IPS-18a (cell line): ENCODE data around the gene BFSP1.

Experiments used
- H3K27ac ChIP-seq: one replicate; pipeline ENCODE4 v1.5.1; 2013; ENCODE audit warnings: low read length
- H3K27me3 ChIP-seq: one replicate; pipeline ENCODE4 v1.6.1; 2013; ENCODE audit warnings: mild to moderate bottlenecking, low read length; ENCODE audit not compliant: control insufficient read depth, insufficient read depth
- H3K36me3 ChIP-seq: one replicate; pipeline ENCODE4 v1.6.1; 2013; ENCODE audit warnings: low read depth, low read length; ENCODE audit not compliant: control insufficient read depth
- H3K4me1 ChIP-seq: one replicate; pipeline ENCODE4 v1.6.1; 2013; ENCODE audit warnings: low read depth, low read length; ENCODE audit not compliant: control insufficient read depth
- H3K4me3 ChIP-seq: one replicate; pipeline ENCODE4 v1.5.1; 2013; ENCODE audit warnings: low read length
- H3K9ac ChIP-seq: one replicate; pipeline ENCODE4 v1.6.1; 2013; ENCODE audit warnings: mild to moderate bottlenecking, low read length, moderate library complexity
- H3K9me3 ChIP-seq: one replicate; pipeline ENCODE4 v1.6.1; 2013; ENCODE audit warnings: low read depth, low read length; ENCODE audit not compliant: control insufficient read depth

BFSP1 gene

GRCh38 chr20:17490501-17490900 is 40.7 kb downstream of the BFSP1 start:
- Histone ChIP-seq H3K27me3 (no peaks in the 10 kb centered on the region), H3K4me3 (no peak overlapping the region), H3K27ac (no peak overlapping the region), H3K36me3 (no peaks in the 10 kb centered on the region), H3K9me3 (no peaks in the 10 kb centered on the region), H3K9ac (no peak overlapping the region), H3K4me1 (no peaks in the 10 kb centered on the region)

- H3K4me1 ChIP-seq, result no peaks in the 10 kb centered on the region
- no peak overlapping the region for H3K27ac ChIP-seq
These were observed 42.1 kb downstream of the BFSP1 start for GRCh38 chr20:17488916-17489600.

DNA sequence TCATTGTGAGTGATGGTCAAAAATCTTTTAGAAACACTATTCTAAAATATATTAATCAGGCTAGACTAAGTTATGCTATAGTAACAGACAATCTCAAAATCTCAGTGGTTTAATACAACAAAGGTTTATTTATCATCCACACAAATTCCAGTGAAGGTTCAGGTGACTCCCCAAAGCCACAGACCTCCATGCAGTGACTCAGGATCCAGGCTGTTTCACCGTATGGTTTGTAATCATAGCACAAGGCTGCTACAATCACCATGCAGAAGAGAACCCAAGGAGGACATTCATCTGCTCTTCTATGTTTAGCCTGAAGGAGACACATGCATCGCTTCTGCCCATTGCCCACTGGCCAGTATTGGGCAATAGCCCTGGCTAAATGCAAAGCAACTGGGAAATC is 46.2 kb downstream of the BFSP1 start:
- Histone ChIP-seq H3K36me3 (no peaks in the 10 kb centered on the region), H3K9me3 (no peaks in the 10 kb centered on the region), H3K4me3 (no peak overlapping the region), H3K27me3 (no peaks in the 10 kb centered on the region), H3K9ac (no peak overlapping the region), H3K4me1 (no peaks in the 10 kb centered on the region), H3K27ac (no peak overlapping the region)

More at GRCh38 chr20:17488916-17489600, 42.1 kb downstream of the BFSP1 start:
- Histone ChIP-seq H3K27me3 (no peaks in the 10 kb centered on the region), H3K4me3 (no peak overlapping the region), H3K36me3 (no peaks in the 10 kb centered on the region), H3K9ac (no peak overlapping the region), H3K9me3 (no peaks in the 10 kb centered on the region)

DNA sequence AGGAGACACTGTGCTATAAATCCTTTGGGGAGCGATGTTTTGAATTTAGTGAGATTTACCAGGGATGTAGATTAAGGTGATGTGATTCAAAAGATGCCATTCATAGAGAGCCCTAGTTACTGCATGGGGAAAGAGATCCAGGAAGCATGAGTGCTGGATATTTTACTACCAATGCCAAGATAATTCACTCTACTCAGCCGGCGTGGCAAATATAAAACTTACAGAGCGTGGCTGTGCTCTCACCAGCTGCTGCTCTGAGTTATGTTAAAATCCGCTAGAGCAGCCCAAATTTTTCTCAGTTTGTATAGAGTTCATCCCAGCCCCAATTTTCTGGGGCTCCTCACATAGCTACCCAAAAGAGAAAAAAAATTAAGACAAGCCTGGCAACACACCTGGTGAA is 48.6 kb downstream of the BFSP1 start:
- no peaks in the 10 kb centered on the region for H3K9me3 ChIP-seq

DNA sequence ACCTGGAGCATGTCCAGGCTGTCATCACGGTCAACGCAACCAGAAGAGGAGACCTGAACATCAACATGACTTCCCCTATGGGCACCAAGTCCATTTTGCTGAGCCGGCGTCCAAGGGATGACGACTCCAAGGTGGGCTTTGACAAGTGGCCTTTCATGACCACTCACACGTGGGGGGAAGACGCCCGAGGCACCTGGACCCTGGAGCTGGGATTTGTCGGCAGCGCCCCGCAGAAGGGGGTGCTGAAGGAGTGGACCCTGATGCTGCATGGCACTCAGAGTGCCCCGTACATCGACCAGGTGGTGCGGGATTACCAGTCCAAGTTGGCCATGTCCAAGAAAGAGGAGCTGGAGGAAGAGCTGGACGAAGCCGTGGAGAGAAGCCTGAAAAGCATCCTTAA is 49.5 kb downstream of the BFSP1 start:
- H3K36me3 ChIP-seq, result no peaks in the 10 kb centered on the region
- H3K27me3 ChIP-seq, result no peaks in the 10 kb centered on the region
- H3K9ac ChIP-seq, result no peak overlapping the region
- H3K9me3 ChIP-seq, result no peaks in the 10 kb centered on the region
- no peak overlapping the region for H3K27ac ChIP-seq
- no peaks in the 10 kb centered on the region for H3K4me1 ChIP-seq
- H3K4me3 ChIP-seq, result no peak overlapping the region

More for the DNA sequence above, 48.6 kb downstream of the BFSP1 start:
- Histone ChIP-seq H3K27me3 (no peaks in the 10 kb centered on the region), H3K36me3 (no peaks in the 10 kb centered on the region), H3K4me1 (no peaks in the 10 kb centered on the region), H3K9ac (no peak overlapping the region), H3K27ac (no peak overlapping the region), H3K4me3 (no peak overlapping the region)

GRCh38 chr20:17480696-17481095 is 50.5 kb downstream of the BFSP1 start:
- Histone ChIP-seq H3K36me3 (no peaks in the 10 kb centered on the region), H3K27ac (no peak overlapping the region), H3K9ac (no peak overlapping the region), H3K27me3 (no peaks in the 10 kb centered on the region), H3K9me3 (no peaks in the 10 kb centered on the region), H3K4me1 (no peaks in the 10 kb centered on the region), H3K4me3 (no peak overlapping the region)

DNA sequence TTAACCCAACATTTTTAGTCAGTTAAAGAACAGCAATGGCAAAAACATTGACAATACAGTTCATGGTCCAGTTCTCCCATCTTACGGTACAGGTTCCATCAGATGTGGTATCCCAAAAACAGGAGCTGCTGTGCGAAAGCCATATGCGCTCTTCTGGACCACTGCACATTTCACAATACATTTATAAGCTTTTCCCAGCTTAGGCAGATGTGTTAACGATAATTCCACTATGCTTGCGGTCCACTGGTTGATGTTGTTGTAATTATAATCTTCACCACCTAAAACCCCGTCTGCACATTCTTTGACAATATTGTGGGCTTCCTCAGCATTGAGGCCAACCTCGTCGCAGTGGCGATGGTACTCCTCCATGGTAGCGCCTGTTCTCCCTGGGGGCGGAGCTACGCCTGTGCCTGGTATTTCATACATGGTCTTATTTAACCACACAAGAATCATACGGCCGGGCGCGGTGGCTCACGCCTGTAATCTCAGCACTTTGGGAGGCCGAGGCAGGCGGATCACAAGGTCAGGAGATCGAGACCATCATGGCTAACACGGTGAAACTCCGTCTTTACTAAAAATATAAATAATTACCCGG is 52.0 kb downstream of the BFSP1 start:
- Histone ChIP-seq H3K36me3 (no peaks in the 10 kb centered on the region), H3K9me3 (no peaks in the 10 kb centered on the region), H3K27me3 (no peaks in the 10 kb centered on the region), H3K4me1 (no peaks in the 10 kb centered on the region), H3K4me3 (no peak overlapping the region), H3K9ac (no peak overlapping the region), H3K27ac (no peak overlapping the region)

GRCh38 chr20:17473659-17474058 is 57.5 kb downstream of the BFSP1 start:
- no peaks in the 10 kb centered on the region for H3K9me3 ChIP-seq
- H3K4me1 ChIP-seq, result no peaks in the 10 kb centered on the region
- H3K27me3 ChIP-seq, result no peaks in the 10 kb centered on the region
- H3K9ac ChIP-seq, result no peak overlapping the region
- no peak overlapping the region for H3K27ac ChIP-seq
- H3K4me3 ChIP-seq, result no peak overlapping the region
- H3K36me3 ChIP-seq, result no peaks in the 10 kb centered on the region

- no peak overlapping the region for H3K27ac ChIP-seq
- no peaks in the 10 kb centered on the region for H3K9me3 ChIP-seq
- H3K36me3 ChIP-seq, result no peaks in the 10 kb centered on the region
- H3K4me3 ChIP-seq, result no peak overlapping the region
- H3K4me1 ChIP-seq, result no peaks in the 10 kb centered on the region
- H3K27me3 ChIP-seq, result no peaks in the 10 kb centered on the region
- no peak overlapping the region for H3K9ac ChIP-seq
These were observed 59.5 kb downstream of the BFSP1 start for GRCh38 chr20:17471606-17472187.

- H3K4me3 ChIP-seq, result no peak overlapping the region
- no peaks in the 10 kb centered on the region for H3K27me3 ChIP-seq
- H3K4me1 ChIP-seq, result no peaks in the 10 kb centered on the region
- no peaks in the 10 kb centered on the region for H3K9me3 ChIP-seq
- no peak overlapping the region for H3K9ac ChIP-seq
- H3K36me3 ChIP-seq, result no peaks in the 10 kb centered on the region
- no peak overlapping the region for H3K27ac ChIP-seq
These were observed 60.2 kb downstream of the BFSP1 start for GRCh38 chr20:17470973-17471372.

DNA sequence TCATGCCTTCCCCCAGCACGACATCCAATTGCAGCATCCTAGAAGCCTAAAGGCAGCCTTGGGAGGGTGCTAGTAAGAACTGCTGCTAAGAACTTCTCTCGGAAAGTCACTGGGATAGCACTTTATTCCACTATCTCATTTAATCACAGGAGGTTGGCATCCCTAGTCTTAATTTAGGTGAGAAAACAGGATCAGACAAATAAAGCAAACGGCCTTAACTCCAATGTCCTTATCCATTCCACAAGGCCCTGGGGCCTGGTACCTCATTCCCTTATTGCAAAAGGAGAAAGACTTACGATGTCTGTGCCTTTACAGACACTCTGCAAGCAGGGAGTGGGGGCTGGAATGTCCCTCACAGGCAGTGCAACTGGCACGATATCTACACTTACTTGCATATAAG is 60.7 kb downstream of the BFSP1 start:
- Histone ChIP-seq H3K4me3 (no peak overlapping the region), H3K9ac (no peak overlapping the region), H3K27me3 (no peaks in the 10 kb centered on the region), H3K36me3 (no peaks in the 10 kb centered on the region), H3K4me1 (no peaks in the 10 kb centered on the region), H3K27ac (no peak overlapping the region), H3K9me3 (no peaks in the 10 kb centered on the region)
